Tibial nerve (tissue), 4 donors: ENCODE results near the gene HS1BP3.

Experiments
- EP300 ChIP-seq, 2 donors: sonication (generic); formaldehyde crosslinking; IDR thresholded peaks; one replicate each; pipeline ENCODE4 v1.6.1; 2017; ENCODE audit warnings: antibody characterized with exemption in 2 of 2, mild to moderate bottlenecking in 1 of 2
- POLR2A ChIP-seq, 2 donors: fragments of 450-650 bp; IDR thresholded peaks; one replicate each; pipeline ENCODE4 v1.6.1; 2017; ENCODE audit warnings: antibody characterized with exemption in 2 of 2, mild to moderate bottlenecking in 2 of 2, moderate library complexity in 2 of 2
- TF ChIP-seq, protein P1 (sequence below), 5 experiments: fragments of 200-600 bp in 3 of 5; fragments of 450-650 bp in 2 of 5; sonication (generic) in 3 of 5; IDR thresholded peaks; one replicate each; pipeline ENCODE4 v1.5.1; 2016 to 2019; ENCODE audit warnings: antibody characterized with exemption in 5 of 5, mild to moderate bottlenecking in 3 of 5, moderate library complexity in 2 of 5

DNA sequence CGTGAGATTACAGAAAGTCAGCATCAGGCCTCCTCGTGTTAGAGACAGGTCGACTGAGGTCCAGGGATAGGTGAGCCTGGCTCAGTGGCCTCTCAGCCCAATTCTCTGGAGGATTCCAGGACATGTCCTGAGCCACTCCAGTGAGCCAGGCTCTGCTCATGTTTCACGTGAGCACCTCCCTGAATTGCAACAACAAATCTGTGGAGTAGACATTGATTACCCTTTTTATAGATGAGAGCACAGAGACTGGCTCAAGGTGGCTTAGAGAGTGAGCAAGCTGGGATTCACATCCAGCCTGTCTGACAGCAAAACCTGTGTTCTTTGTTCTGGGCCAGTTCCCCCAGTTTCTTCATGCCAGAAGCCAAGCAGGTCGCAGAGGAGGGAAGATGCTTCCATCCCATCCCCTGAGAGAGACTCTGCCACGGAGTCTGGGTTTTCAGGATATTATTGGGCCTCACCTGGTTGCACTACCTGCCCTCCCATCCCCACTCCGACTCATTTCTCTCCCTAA lies 46.4 kb downstream of the HS1BP3 start:
- TF ChIP-seq, protein P1, sequence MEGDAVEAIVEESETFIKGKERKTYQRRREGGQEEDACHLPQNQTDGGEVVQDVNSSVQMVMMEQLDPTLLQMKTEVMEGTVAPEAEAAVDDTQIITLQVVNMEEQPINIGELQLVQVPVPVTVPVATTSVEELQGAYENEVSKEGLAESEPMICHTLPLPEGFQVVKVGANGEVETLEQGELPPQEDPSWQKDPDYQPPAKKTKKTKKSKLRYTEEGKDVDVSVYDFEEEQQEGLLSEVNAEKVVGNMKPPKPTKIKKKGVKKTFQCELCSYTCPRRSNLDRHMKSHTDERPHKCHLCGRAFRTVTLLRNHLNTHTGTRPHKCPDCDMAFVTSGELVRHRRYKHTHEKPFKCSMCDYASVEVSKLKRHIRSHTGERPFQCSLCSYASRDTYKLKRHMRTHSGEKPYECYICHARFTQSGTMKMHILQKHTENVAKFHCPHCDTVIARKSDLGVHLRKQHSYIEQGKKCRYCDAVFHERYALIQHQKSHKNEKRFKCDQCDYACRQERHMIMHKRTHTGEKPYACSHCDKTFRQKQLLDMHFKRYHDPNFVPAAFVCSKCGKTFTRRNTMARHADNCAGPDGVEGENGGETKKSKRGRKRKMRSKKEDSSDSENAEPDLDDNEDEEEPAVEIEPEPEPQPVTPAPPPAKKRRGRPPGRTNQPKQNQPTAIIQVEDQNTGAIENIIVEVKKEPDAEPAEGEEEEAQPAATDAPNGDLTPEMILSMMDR (IDR thresholded peaks at IDR 0.05) = no peak
- TF ChIP-seq EP300 (IDR thresholded peaks at IDR 0.05) (no peak), POLR2A (IDR thresholded peaks at IDR 0.05) (no peak)
